ENCODE results near the gene ENPP6. TPM values are rescaled to one million over a fixed set of nuclear protein-coding genes. Genes with fewer than 3 reads are reported as not detected.

Gene ENPP6
- total RNA-seq, 4 donors from 2014 or later: not detected

GRCh38 chr4:184041156-184041555, 176.5 kb downstream of the ENPP6 start:
- Histone ChIP-seq H3K27me3 (no peaks in the 10 kb centered on the region), H3K4me1 (peaks cover 6% of the 10 kb centered on the region), H3K4me3 (no peak overlapping the region), H3K9me3 (peaks cover 6% of the 10 kb centered on the region), H3K36me3 (no peaks in the 10 kb centered on the region), H3K27ac (no peak overlapping the region)
- 96% methylated on average over 10 of the region's 10 CpGs for WGBS
- DNase-seq (ENCODE audit: low spot score in 2 of 2): no peak
- TF ChIP-seq, protein P1, sequence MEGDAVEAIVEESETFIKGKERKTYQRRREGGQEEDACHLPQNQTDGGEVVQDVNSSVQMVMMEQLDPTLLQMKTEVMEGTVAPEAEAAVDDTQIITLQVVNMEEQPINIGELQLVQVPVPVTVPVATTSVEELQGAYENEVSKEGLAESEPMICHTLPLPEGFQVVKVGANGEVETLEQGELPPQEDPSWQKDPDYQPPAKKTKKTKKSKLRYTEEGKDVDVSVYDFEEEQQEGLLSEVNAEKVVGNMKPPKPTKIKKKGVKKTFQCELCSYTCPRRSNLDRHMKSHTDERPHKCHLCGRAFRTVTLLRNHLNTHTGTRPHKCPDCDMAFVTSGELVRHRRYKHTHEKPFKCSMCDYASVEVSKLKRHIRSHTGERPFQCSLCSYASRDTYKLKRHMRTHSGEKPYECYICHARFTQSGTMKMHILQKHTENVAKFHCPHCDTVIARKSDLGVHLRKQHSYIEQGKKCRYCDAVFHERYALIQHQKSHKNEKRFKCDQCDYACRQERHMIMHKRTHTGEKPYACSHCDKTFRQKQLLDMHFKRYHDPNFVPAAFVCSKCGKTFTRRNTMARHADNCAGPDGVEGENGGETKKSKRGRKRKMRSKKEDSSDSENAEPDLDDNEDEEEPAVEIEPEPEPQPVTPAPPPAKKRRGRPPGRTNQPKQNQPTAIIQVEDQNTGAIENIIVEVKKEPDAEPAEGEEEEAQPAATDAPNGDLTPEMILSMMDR (IDR thresholded peaks at IDR 0.05): no peak
- no peak for TF ChIP-seq POLR2A (IDR thresholded peaks at IDR 0.05)
- TF ChIP-seq POLR2AphosphoS5 (IDR thresholded peaks at IDR 0.05): no peak
- no peak for TF ChIP-seq EP300 (IDR thresholded peaks at IDR 0.05)

DNA sequence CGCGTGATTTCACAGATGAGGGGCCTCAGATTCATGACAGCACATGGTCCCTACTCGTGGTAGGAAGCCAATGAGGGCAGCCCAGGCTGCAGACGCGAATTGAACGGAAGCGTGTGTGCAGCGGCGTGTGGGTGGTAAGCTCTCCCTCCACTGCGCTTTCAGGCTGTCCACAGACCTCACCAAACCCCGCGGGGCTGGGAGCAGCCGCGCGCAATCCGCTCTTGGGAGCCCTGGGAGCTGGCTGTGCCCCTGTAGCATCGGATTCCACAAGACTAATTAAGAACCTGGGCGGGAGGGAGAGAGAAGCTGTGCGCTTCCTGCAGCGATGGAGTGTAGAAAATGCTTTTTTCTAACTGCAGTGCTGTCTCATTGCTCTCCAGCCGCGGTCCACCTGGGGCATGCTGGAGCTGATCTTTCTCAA, 177.7 kb downstream of the ENPP6 start:
- no peaks in the 10 kb centered on the region for H3K9me3 ChIP-seq
- no peak overlapping the region for H3K27ac ChIP-seq
- TF ChIP-seq, protein P1 (IDR thresholded peaks at IDR 0.05): no peak
- TF ChIP-seq POLR2AphosphoS5 (IDR thresholded peaks at IDR 0.05) (no peak), EP300 (IDR thresholded peaks at IDR 0.05) (no peak), POLR2A (IDR thresholded peaks at IDR 0.05) (no peak)
- no peaks in the 10 kb centered on the region for H3K36me3 ChIP-seq
- H3K27me3 ChIP-seq: no peaks in the 10 kb centered on the region
- peak overlapping the region; percentile 21 for H3K4me3 ChIP-seq
- WGBS: 9% methylated on average over 8 of the region's 22 CpGs
- DNase-seq (ENCODE audit: low spot score in 2 of 2): no peak
- peaks cover 6% of the 10 kb centered on the region for H3K4me1 ChIP-seq
